Lung (tissue), 12 donors: Measurements from ENCODE around the gene CTDNEP1. TPM values are rescaled to one million over a fixed set of nuclear protein-coding genes. Genes with fewer than 3 reads are reported as not detected.
A peak's percentile ranks its signal among the peaks of the same experiment; 100 is the strongest.

ENCODE experiments used
- ATAC-seq: fragments of 200-7000 bp; cut with Tn5 transposase; one replicate; pipeline ENCODE4 v1.9.1; 2020; ENCODE audit warnings: moderate number of reproducible peaks; ENCODE audit not compliant: insufficient read depth, low FRiP score
- DNase-seq, 3 donors: peaks; one replicate each; pipeline ENCODE4 v3.0.0-alpha.2; 2013 to 2017
- H3K27ac ChIP-seq, 2 donors: one replicate each; pipeline ENCODE4 v1.5.1; 2013; ENCODE audit warnings: mild to moderate bottlenecking in 2 of 2, moderate library complexity in 2 of 2, control low read depth in 1 of 2, inconsistent platforms in 1 of 2, low read depth in 1 of 2, low read length in 1 of 2
- H3K27me3 ChIP-seq, 3 donors: one replicate each; pipeline ENCODE4 v1.5.1; 2013; ENCODE audit warnings: low read length in 2 of 3; ENCODE audit not compliant: control insufficient read depth in 3 of 3, insufficient read depth in 3 of 3
- H3K36me3 ChIP-seq, 4 donors: one replicate each; pipeline ENCODE4 v1.5.1; 2013; ENCODE audit warnings: low read length in 4 of 4, mild to moderate bottlenecking in 1 of 4, moderate library complexity in 1 of 4; ENCODE audit not compliant: control insufficient read depth in 4 of 4, insufficient read depth in 4 of 4
- H3K4me1 ChIP-seq, 5 donors: one replicate each; pipeline ENCODE4 v1.5.1; 2013; ENCODE audit warnings: low read length in 5 of 5, mild to moderate bottlenecking in 2 of 5, moderate library complexity in 1 of 5; ENCODE audit not compliant: control insufficient read depth in 5 of 5, insufficient read depth in 5 of 5
- H3K4me3 ChIP-seq: one replicate; pipeline ENCODE4 v1.5.1; 2013; ENCODE audit warnings: mild to moderate bottlenecking, control low read depth, moderate library complexity
- H3K9ac ChIP-seq, 2 donors: one replicate each; pipeline ENCODE4 v1.5.1; 2013; ENCODE audit warnings: low read length in 2 of 2, control low read depth in 1 of 2; ENCODE audit not compliant: insufficient read depth in 1 of 2
- H3K9me3 ChIP-seq, 4 donors: one replicate each; pipeline ENCODE4 v1.5.1; 2013; ENCODE audit warnings: low read length in 3 of 4, mild to moderate bottlenecking in 1 of 4, moderate library complexity in 1 of 4; ENCODE audit not compliant: control insufficient read depth in 4 of 4, insufficient read depth in 3 of 4
- CTCF ChIP-seq: IDR thresholded peaks from 2 replicates; pipeline ENCODE4 v1.5.1; 2012; ENCODE audit warnings: mild to moderate bottlenecking; ENCODE audit errors: control extremely low read depth, extremely low read depth
- WGBS, 2 donors: extraction: QIAGEN DNeasy Blood & Tissue Kit; methylation state at CpG; one replicate each; pipeline ENCODE4 v1.1.7; 2013; 5-methylcytosine and 5-hydroxymethylcytosine counted together
- polyA plus RNA-seq, 2 donors: library from polyadenylated mRNA; stranded (reverse); fragments of 200-250 nt; gene quantifications; one replicate each; pipeline ENCODE4 v1.2.1, GENCODE V29; 2013
- total RNA-seq, 2 donors: library from RNA; depleted of rRNA in 1 of 2; stranded (reverse); fragments of >200 nt in 1 of 2; gene quantifications; one replicate each; pipeline ENCODE4 v1.2.1, GENCODE V29; 2014 to 2021
- donor health status: control.
- donor health status: control.
- donor health status: Bipolar disorder and iron deficiency.
- donor health status: healthy.
- donor health status: DM: yes; HTN: yes; CAD: no.

Gene CTDNEP1
- total and polyA plus RNA-seq, 4 donors, result 72.5 to 126 (median 90.3) TPM

GRCh38 chr17:7218166-7218565 lies 33.4 kb downstream of the CTDNEP1 start:
- TF ChIP-seq CTCF, result no peak
- H3K27ac ChIP-seq, result peak overlapping the region in 1 of 2 donors; percentile 20
- H3K36me3 ChIP-seq, result peaks cover 0 to 18% (median 12%) of the 10 kb centered on the region in 4 donors
- no peak for ATAC-seq
- no peaks in the 10 kb centered on the region for H3K27me3 ChIP-seq
- DNase-seq, result no peak
- no peak overlapping the region for H3K4me3 ChIP-seq
- H3K4me1 ChIP-seq, result peaks cover 6 to 61% (median 24%) of the 10 kb centered on the region in 5 donors
- 55 to 68% methylated on average over 6 of the region's 6 CpGs for WGBS, 2 donors
- H3K9ac ChIP-seq, result peak overlapping the region in 1 of 2 donors; percentile 94
- no peaks in the 10 kb centered on the region for H3K9me3 ChIP-seq

- no peaks in the 10 kb centered on the region for H3K9me3 ChIP-seq
- 0 to 3% methylated on average over 26 to 32 of the region's 32 CpGs for WGBS, 2 donors
- ATAC-seq (no peak), DNase-seq (peak; percentile 87 to 95 (median 90))
- TF ChIP-seq CTCF, result no peak
- H3K36me3 ChIP-seq, result peaks cover 0 to 10% (median 5%) of the 10 kb centered on the region in 4 donors
- H3K9ac ChIP-seq, result peak overlapping the region in 1 of 2 donors; percentile 94
- H3K4me3 ChIP-seq, result no peak overlapping the region
- peaks cover 6 to 63% (median 24%) of the 10 kb centered on the region in 5 donors for H3K4me1 ChIP-seq
- H3K27ac ChIP-seq, result peak overlapping the region in 1 of 2 donors; percentile 20
- no peaks in the 10 kb centered on the region for H3K27me3 ChIP-seq
Observed at GRCh38 chr17:7217113-7217987, 34.2 kb downstream of the CTDNEP1 start.

- Histone ChIP-seq H3K9ac (peak overlapping the region in 1 of 2 donors; percentile 60), H3K4me3 (no peak overlapping the region), H3K4me1 (peaks cover 6 to 69% (median 24%) of the 10 kb centered on the region in 5 donors), H3K9me3 (no peaks in the 10 kb centered on the region), H3K27me3 (no peaks in the 10 kb centered on the region), H3K36me3 (peaks cover 0 to 3% (median 2%) of the 10 kb centered on the region in 4 donors), H3K27ac (no peak overlapping the region)
- TF ChIP-seq CTCF, result no peak
- ATAC-seq, result no peak
- peak in 1 of 3 donors; percentile 19 for DNase-seq
- 23% methylated on average over 7 of the region's 7 CpGs for WGBS, 2 donors
Observed at GRCh38 chr17:7216242-7217112, 35.1 kb downstream of the CTDNEP1 start.
